H9 (cell line): Measurements from ENCODE around the gene TMED8. TPM values are rescaled to one million over a fixed set of nuclear protein-coding genes. Genes with fewer than 3 reads are reported as not detected.

ENCODE experiments used
- DNase-seq: peaks from one replicate; pipeline ENCODE4 v3.0.0-alpha.2; 2017
- H2AFZ ChIP-seq: one replicate; pipeline ENCODE4 v1.6.1; 2013; ENCODE audit warnings: mild to moderate bottlenecking, low read length, control low read depth, moderate library complexity
- H2AK5ac ChIP-seq: 2 replicates; pipeline ENCODE4 v1.6.1; 2013; ENCODE audit warnings: low read length, control low read depth, mixed read lengths; ENCODE audit not compliant: insufficient read length
- H2BK120ac ChIP-seq: one replicate; pipeline ENCODE4 v1.6.1; 2013; ENCODE audit warnings: low read depth, mild to moderate bottlenecking, low read length, control low read depth, inconsistent platforms; ENCODE audit not compliant: poor library complexity, severe bottlenecking
- H2BK12ac ChIP-seq: 2 replicates; pipeline ENCODE4 v1.6.1; 2013; ENCODE audit warnings: low read length, control low read depth, mixed read lengths, low read depth; ENCODE audit not compliant: insufficient read length
- H2BK15ac ChIP-seq: 2 replicates; pipeline ENCODE4 v1.6.1; 2013; ENCODE audit warnings: low read depth, low read length, control low read depth
- H2BK20ac ChIP-seq: one replicate; pipeline ENCODE4 v1.6.1; 2013; ENCODE audit warnings: low read depth, mild to moderate bottlenecking, low read length, control low read depth, inconsistent platforms; ENCODE audit not compliant: poor library complexity, severe bottlenecking
- H2BK5ac ChIP-seq: 2 replicates; pipeline ENCODE4 v1.6.1; 2013; ENCODE audit warnings: low read length, control low read depth, mixed read lengths; ENCODE audit not compliant: insufficient read length
- H3K14ac ChIP-seq: 2 replicates; pipeline ENCODE4 v1.6.1; 2013; ENCODE audit warnings: low read length, control low read depth; ENCODE audit not compliant: insufficient read depth
- H3K18ac ChIP-seq: 2 replicates; pipeline ENCODE4 v1.6.1; 2013; ENCODE audit warnings: low read depth, mild to moderate bottlenecking, mixed read lengths, low read length, control low read depth; ENCODE audit not compliant: insufficient read length
- H3K23ac ChIP-seq: 2 replicates; pipeline ENCODE4 v1.6.1; 2013; ENCODE audit warnings: low read length, control low read depth, mixed read lengths, low read depth; ENCODE audit not compliant: insufficient read length
- H3K23me2 ChIP-seq: 2 replicates; pipeline ENCODE4 v1.6.1; 2013; ENCODE audit warnings: low read depth, mild to moderate bottlenecking, mixed read lengths, low read length, control low read depth; ENCODE audit not compliant: insufficient read length, poor library complexity, severe bottlenecking
- H3K27ac ChIP-seq: 2 replicates; pipeline ENCODE4 v1.5.1; 2013; ENCODE audit warnings: low read length, control low read depth, mixed read lengths, low read depth; ENCODE audit not compliant: insufficient read length
- H3K27me3 ChIP-seq: 2 replicates; pipeline ENCODE4 v1.6.1; 2013; ENCODE audit warnings: low read length, control low read depth, inconsistent platforms; ENCODE audit not compliant: insufficient read depth
- H3K4ac ChIP-seq: 2 replicates; pipeline ENCODE4 v1.6.1; 2013; ENCODE audit warnings: low read depth, mild to moderate bottlenecking, control low read depth, inconsistent platforms, low read length, moderate library complexity
- H3K4me1 ChIP-seq: 2 replicates; pipeline ENCODE4 v1.6.1; 2013; ENCODE audit warnings: low read length, control low read depth, inconsistent platforms; ENCODE audit not compliant: insufficient read depth
- H3K4me2 ChIP-seq: 2 replicates; pipeline ENCODE4 v1.6.1; 2013; ENCODE audit warnings: low read length, control low read depth, mixed read lengths; ENCODE audit not compliant: insufficient read length, insufficient read depth
- H3K56ac ChIP-seq: 2 replicates; pipeline ENCODE4 v1.6.1; 2013; ENCODE audit warnings: low read depth, mild to moderate bottlenecking, mixed read lengths, low read length, control low read depth; ENCODE audit not compliant: insufficient read length
- H3K79me1 ChIP-seq: 2 replicates; pipeline ENCODE4 v1.6.1; 2013; ENCODE audit warnings: low read depth, mild to moderate bottlenecking, moderate library complexity, low read length, control low read depth, inconsistent platforms; ENCODE audit not compliant: insufficient read depth, poor library complexity, severe bottlenecking
- H3K79me2 ChIP-seq: 2 replicates; pipeline ENCODE4 v1.6.1; 2013; ENCODE audit warnings: low read length, control low read depth, inconsistent platforms; ENCODE audit not compliant: insufficient read depth
- H3K9ac ChIP-seq: 2 replicates; pipeline ENCODE4 v1.6.1; 2013; ENCODE audit warnings: low read length, control low read depth, mixed read lengths; ENCODE audit not compliant: insufficient read length; ENCODE audit errors: extremely low read depth
- H3K9me3 ChIP-seq: one replicate; pipeline ENCODE4 v1.6.1; 2013; ENCODE audit warnings: low read depth, low read length, inconsistent platforms; ENCODE audit not compliant: control insufficient read depth
- H3T11ph ChIP-seq: one replicate; pipeline ENCODE4 v1.6.1; 2013; ENCODE audit warnings: mild to moderate bottlenecking, low read length, control low read depth, inconsistent platforms
- H4K20me1 ChIP-seq: one replicate; pipeline ENCODE4 v1.6.1; 2013; ENCODE audit not compliant: control insufficient read depth, insufficient read length, insufficient read depth
- H4K5ac ChIP-seq: 2 replicates; pipeline ENCODE4 v1.6.1; 2013; ENCODE audit warnings: low read depth, mild to moderate bottlenecking, mixed read lengths, low read length, control low read depth; ENCODE audit not compliant: insufficient read length
- H4K8ac ChIP-seq: replicated peaks from 2 replicates; pipeline ENCODE4 v1.6.1; 2013; ENCODE audit warnings: low read length, control low read depth, mixed read lengths, low read depth; ENCODE audit not compliant: insufficient read length
- H4K91ac ChIP-seq: 2 replicates; pipeline ENCODE4 v1.6.1; 2013; ENCODE audit warnings: low read depth, mild to moderate bottlenecking, moderate library complexity, mixed read lengths, low read length, control low read depth; ENCODE audit not compliant: insufficient read length
- H3K27ac Mint-ChIP-seq, 3 experiments: 2 replicates in 2 of 3; 3 replicates in 1 of 3; pipeline ENCODE4 v1.8.0; 2020 to 2021; ENCODE audit warnings: mixed read lengths in 3 of 3, mild to moderate bottlenecking in 1 of 3, moderate library complexity in 1 of 3
- H3K27me3 Mint-ChIP-seq: 2 replicates; pipeline ENCODE4 v1.8.0; 2021; ENCODE audit warnings: low read depth, mild to moderate bottlenecking, moderate library complexity, mixed read lengths
- H3K36me3 Mint-ChIP-seq, 3 experiments: 2 replicates in 2 of 3; 3 replicates in 1 of 3; pipeline ENCODE4 v1.8.0; 2020 to 2021; ENCODE audit warnings: low read depth in 3 of 3, mixed read lengths in 3 of 3; ENCODE audit not compliant: insufficient read depth in 1 of 3
- H3K4me1 Mint-ChIP-seq, 2 experiments: 2 replicates each; pipeline ENCODE4 v1.8.0; 2020; ENCODE audit warnings: mixed read lengths in 2 of 2
- H3K4me3 Mint-ChIP-seq, 2 experiments: 2 replicates in 1 of 2; 3 replicates in 1 of 2; pipeline ENCODE4 v1.8.0; 2020 to 2021; ENCODE audit warnings: mild to moderate bottlenecking in 2 of 2, mixed read lengths in 2 of 2, moderate library complexity in 1 of 2
- H3K9me3 Mint-ChIP-seq, 2 experiments: 2 replicates in 1 of 2; 3 replicates in 1 of 2; pipeline ENCODE4 v1.8.0; 2020; ENCODE audit warnings: mild to moderate bottlenecking in 2 of 2, mixed read lengths in 2 of 2, moderate library complexity in 1 of 2
- WGBS: extraction: QIAGEN DNeasy Blood & Tissue Kit; methylation state at CpG from one replicate; pipeline ENCODE4 v1.1.7; 2013; ENCODE audit warnings: missing lambda C conversion rate, low lambda C conversion rate, mixed read lengths; ENCODE audit not compliant: insufficient read length; ENCODE audit errors: extremely low coverage; 5-methylcytosine and 5-hydroxymethylcytosine counted together
- total RNA-seq: library from RNA; stranded (reverse); gene quantifications from 2 replicates; pipeline ENCODE4 v1.2.1, GENCODE V29; 2021
- TF ChIP-seq, protein P1 (sequence below): fragments of 200-600 bp; sonication (generic); conservative IDR thresholded peaks from 3 replicates; pipeline ENCODE4 v1.8.0; 2021; ENCODE audit warnings: antibody characterized with exemption, mild to moderate bottlenecking

Gene TMED8
- total RNA-seq, 1 experiment from 2014 or later, result 9.5 TPM

DNA sequence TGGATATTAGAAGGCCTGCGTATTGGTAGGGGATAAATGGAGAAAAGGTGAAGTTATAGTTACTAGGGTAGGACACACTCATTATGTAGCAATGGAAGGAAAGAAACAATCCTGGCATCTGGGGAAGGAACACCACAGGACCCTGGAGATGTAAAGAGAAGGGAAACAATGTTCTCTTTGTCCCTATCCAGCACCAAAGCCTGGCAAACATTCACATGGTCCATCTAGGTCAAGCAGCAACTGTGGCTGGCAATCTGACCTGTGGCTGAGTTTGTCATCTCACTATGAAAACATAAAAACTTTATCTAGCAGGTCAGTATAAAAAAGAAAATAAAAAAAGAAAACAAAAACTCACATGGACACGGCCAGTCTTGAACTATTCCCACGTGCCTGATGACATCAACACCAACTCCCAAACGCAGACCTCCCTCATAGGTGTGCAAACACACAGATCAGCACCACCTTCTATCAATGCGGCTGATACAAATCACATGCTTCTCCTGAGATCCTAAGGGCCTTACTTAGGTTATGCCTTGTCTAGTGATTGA lies 58.8 kb downstream of the TMED8 start:
- Mint-ChIP-seq H3K36me3 (no peaks in the 10 kb centered on the region), H3K9me3 (no peaks in the 10 kb centered on the region), H3K27me3 (no peaks in the 10 kb centered on the region), H3K4me3 (peak overlapping the region in 1 of 2 experiments; percentile 57; a peak in 1 of 5 replicates), H3K4me1 (peaks cover 56 to 60% of the 10 kb centered on the region in 2 experiments), H3K27ac (peak overlapping the region; percentile 38 to 49 (median 44); a peak in 2 of 7 replicates)
- no peak overlapping the region for H3K9ac ChIP-seq
- H2BK120ac ChIP-seq, result no peak overlapping the region
- no peak overlapping the region for H2AFZ ChIP-seq
- TF ChIP-seq, protein P1, sequence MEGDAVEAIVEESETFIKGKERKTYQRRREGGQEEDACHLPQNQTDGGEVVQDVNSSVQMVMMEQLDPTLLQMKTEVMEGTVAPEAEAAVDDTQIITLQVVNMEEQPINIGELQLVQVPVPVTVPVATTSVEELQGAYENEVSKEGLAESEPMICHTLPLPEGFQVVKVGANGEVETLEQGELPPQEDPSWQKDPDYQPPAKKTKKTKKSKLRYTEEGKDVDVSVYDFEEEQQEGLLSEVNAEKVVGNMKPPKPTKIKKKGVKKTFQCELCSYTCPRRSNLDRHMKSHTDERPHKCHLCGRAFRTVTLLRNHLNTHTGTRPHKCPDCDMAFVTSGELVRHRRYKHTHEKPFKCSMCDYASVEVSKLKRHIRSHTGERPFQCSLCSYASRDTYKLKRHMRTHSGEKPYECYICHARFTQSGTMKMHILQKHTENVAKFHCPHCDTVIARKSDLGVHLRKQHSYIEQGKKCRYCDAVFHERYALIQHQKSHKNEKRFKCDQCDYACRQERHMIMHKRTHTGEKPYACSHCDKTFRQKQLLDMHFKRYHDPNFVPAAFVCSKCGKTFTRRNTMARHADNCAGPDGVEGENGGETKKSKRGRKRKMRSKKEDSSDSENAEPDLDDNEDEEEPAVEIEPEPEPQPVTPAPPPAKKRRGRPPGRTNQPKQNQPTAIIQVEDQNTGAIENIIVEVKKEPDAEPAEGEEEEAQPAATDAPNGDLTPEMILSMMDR, result no peak
- peaks cover 11% of the 10 kb centered on the region; the same call in 1 of the 2 replicates for H3K4me1 ChIP-seq
- no peak overlapping the region for H2AK5ac ChIP-seq
- DNase-seq, result no peak
- WGBS, result no CpG with 5 or more reads among the region's 5 CpGs
- no peaks in the 10 kb centered on the region for H3K79me1 ChIP-seq
- no peak overlapping the region for H3K14ac ChIP-seq
- H3K4me2 ChIP-seq, result no peak overlapping the region
- H3T11ph ChIP-seq, result no peak overlapping the region
- H3K9me3 ChIP-seq, result no peaks in the 10 kb centered on the region
- no peak overlapping the region for H3K4ac ChIP-seq
- no peaks in the 10 kb centered on the region for H3K27me3 ChIP-seq
- H4K8ac ChIP-seq, result no peak overlapping the region
- no peak overlapping the region for H2BK12ac ChIP-seq
- no peak overlapping the region for H3K23ac ChIP-seq
- no peak overlapping the region for H4K5ac ChIP-seq
- H3K56ac ChIP-seq, result no peak overlapping the region
- no peak overlapping the region for H4K91ac ChIP-seq
- peaks cover 2% of the 10 kb centered on the region for H3K23me2 ChIP-seq
- H2BK15ac ChIP-seq, result no peak overlapping the region
- no peak overlapping the region for H3K18ac ChIP-seq
- no peaks in the 10 kb centered on the region for H4K20me1 ChIP-seq
- no peak overlapping the region for H2BK20ac ChIP-seq
- H3K79me2 ChIP-seq, result peaks cover 3% of the 10 kb centered on the region; the same call in 1 of the 2 replicates
- no peak overlapping the region for H3K27ac ChIP-seq
- H2BK5ac ChIP-seq, result no peak overlapping the region
